Stimulated activated CD8-positive, alpha-beta memory T cell treated with anti-CD3 and anti-CD28 coated beads, Interleukin-4, amount 100 ng/mL, for 1 hour (primary cell): ENCODE measurements around the gene CDC73.
"Not testable (repeated sequence)": the region's sequence is repeated elsewhere in the genome, so short reads cannot be mapped to it uniquely, and the experiment has no call there.

Experiments
- DNase-seq, 2 donors: peaks; one replicate each; pipeline ENCODE4 v3.0.0-alpha.2; 2020; ENCODE audit warnings: low read depth in 2 of 2, low spot score in 1 of 2

Gene CDC73

GRCh38 chr1:193179094-193179493, 57.3 kb downstream of the CDC73 start:
- DNase-seq, result no peak

GRCh38 chr1:193181536-193181935, 59.7 kb downstream of the CDC73 start:
- DNase-seq, result no peak

DNA sequence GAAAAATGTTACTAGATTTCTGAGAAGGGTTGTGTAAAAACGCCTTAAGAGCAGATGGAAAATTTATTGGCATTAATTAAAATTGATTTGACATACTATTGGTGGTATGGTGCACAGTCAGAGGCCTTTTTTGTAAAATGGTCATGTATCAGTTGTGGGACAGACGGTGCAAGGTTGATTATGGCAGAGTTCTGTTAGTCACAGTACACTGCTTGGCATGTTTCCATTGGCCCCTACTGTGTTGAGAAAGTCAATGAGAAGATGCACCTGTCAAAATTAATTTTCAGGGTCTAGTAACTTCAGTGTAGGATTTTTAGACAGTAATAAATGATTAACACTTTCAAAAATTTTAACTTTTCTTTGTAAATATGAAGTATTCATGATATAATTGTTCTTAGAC, 60.2 kb downstream of the CDC73 start:
- DNase-seq, result no peak

DNA sequence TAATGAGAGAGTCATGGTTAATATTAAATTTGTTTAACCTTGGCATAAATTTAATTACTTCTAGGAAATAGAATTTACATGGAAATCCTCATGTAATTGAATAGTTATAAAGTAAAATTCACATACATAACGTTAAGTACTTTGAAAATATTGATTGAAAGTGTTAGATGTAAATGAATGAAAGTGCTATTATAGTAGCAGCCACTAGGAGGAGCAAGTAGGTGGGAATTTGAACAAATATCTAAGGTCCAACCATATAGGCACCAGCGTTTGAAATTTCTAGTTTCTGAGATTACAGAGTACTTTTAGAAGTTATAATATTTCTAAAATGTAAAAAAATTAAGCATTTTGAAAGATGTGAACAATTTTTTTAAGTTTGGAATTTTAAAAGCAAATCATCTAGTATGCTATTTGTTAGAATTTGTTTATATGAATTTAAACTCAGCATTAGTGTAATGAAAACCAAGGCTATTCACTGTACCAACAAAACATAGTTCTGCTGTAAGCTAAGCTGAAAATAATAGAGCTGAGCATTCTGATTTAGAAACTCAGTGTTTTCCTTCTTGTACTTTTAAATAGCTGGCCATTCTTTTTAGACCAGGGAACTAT, 61.3 kb downstream of the CDC73 start:
- DNase-seq, result no peak

GRCh38 chr1:193184776-193185175, 62.9 kb downstream of the CDC73 start:
- DNase-seq, result no peak

- DNase-seq, result no peak
Observed at GRCh38 chr1:193185211-193185610, 63.4 kb downstream of the CDC73 start.

- DNase-seq, result no peak
Observed at GRCh38 chr1:193185901-193186731, 64.3 kb downstream of the CDC73 start, which contains the start of gene B3GALT2. B3GALT2 (minus strand) TSS chr1:193186613; CDS start chr1:193181562, 5,051 bp downstream.

GRCh38 chr1:193187114-193187513, 65.3 kb downstream of the CDC73 start:
- no peak for DNase-seq

DNA sequence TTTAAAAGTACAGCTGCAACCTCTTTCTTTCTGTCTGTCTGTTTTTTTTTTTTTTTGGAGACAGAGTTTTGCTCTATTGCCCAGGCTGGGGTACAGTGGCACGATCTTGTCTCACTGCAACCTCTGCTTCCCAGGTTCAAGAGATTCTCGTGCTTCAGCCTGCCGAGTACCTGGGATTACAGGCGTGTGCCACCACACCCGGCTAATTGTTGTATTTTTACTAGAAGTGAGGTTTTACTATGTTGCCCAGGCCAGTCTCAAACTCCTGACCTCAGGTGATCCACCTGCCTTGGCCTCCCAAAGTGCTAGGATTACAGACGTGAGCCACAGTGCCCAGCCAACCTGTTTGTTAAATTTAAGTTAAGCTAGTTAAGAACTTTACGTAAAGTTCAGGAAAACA, 67.1 kb downstream of the CDC73 start:
- not testable (repeated sequence) for DNase-seq

GRCh38 chr1:193189442-193190095, 67.7 kb downstream of the CDC73 start:
- DNase-seq, result no peak

GRCh38 chr1:193190096-193190744, 68.4 kb downstream of the CDC73 start:
- no peak for DNase-seq

GRCh38 chr1:193192586-193192985, 70.8 kb downstream of the CDC73 start:
- DNase-seq, result no peak

DNA sequence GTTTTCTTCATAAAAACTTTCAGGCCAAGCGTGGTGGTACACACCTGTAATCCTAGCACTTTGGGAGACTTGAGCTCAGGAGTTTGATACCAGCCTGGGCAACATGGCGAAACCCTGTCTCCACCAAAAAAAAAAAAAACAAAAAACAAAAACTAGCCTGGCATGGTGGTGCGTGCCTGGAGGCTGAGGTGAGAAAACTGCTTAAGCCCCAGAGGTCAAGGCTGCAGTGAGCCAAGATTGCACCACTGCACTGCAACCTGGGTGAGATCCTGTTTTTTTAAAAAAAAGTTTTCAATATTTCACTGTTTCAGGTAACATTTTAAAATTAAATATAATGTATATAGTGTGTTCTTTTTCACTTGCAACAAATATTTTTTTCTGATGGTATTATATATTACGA, 78.1 kb downstream of the CDC73 start:
- DNase-seq, result no peak

DNA sequence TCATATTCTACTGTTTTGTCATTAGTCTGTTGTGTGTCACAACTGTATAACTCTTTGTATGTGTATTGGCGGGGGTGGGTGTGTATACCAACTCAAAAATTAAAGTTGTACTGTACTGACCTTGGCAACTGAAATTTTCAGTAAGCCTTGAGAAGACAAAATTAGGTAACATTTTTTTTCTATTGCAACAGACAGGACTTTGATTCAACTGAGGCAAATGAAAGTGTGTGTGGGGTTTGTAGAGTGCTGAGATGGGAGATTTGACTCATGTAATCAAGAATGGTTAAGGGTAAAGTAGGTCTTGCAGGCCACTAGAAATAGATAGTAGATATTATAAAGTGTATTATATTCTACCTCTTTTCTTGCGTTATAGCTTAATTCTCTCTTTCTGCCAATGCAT, 79.2 kb downstream of the CDC73 start:
- no peak for DNase-seq

GRCh38 chr1:193210996-193211395, 89.2 kb downstream of the CDC73 start:
- no peak for DNase-seq

DNA sequence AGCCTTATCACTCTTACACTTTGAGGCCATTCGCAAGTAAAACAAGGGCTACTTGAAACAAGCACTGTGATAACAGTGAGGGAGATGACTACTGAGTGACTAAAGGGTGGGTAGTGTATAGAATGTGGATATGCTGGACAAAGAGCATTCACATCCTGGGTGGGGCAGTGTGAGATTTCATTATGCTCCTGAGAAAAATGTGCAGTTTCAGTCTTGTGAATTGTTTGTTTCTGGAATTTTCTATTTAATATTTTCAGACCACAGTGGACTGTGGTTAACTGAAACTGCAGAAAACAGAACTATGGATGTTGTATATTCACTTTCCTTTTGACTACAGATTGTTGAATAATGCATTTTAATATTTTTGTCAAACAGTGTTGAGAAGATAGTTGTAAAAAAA, 89.7 kb downstream of the CDC73 start:
- DNase-seq, result no peak

DNA sequence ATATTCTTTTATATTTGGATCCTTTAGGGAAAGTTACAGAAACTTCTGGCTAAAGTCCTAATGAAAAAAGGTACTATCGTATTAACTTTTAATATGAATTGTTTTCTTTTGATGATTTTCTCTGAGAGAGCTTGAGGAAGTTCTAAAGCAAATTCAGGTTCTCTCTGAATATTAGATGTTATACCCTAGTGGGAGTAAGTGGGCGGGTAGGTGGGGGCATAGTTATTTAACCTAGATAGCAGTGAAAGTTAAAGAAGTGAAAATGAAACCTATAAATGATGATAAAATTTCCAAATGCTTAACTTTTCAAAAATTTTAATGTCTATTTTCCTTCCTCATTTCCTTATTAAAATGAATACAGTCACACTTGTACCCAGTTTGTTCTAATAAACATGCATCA, 90.8 kb downstream of the CDC73 start:
- no peak for DNase-seq

DNA sequence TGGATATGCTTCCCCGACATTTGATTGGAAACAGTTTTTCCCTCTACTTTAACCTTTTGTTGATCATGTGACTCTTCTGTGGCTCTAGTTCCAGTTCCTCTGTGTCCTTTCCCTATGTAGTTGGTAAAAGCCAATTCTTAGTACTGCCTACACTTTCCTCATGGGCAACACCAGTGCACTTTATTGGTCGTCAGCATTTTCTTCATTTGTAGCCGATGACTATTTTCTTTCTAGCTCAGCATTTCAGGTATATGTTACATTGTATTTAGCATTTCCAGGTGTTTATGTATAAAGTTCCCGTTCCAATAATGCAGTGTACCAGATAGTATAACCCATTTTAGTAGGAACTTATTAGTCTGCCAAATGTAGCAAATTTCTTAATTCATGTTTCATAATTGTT, 92.2 kb downstream of the CDC73 start:
- no peak for DNase-seq

GRCh38 chr1:193216920-193217319, 95.1 kb downstream of the CDC73 start:
- no peak for DNase-seq

- DNase-seq, result no peak
Observed at GRCh38 chr1:193219391-193219790, 97.6 kb downstream of the CDC73 start.

GRCh38 chr1:193221651-193222050, 99.8 kb downstream of the CDC73 start:
- DNase-seq, result no peak
